H9 (cell line): Measurements from ENCODE around the gene AMOT. TPM values are rescaled to one million over a fixed set of nuclear protein-coding genes. Genes with fewer than 3 reads are reported as not detected.

Experiments used
- DNase-seq: peaks from one replicate; pipeline ENCODE4 v3.0.0-alpha.2; 2017
- H2AFZ ChIP-seq: one replicate; pipeline ENCODE4 v1.6.1; 2013; ENCODE audit warnings: mild to moderate bottlenecking, low read length, control low read depth, moderate library complexity
- H2AK5ac ChIP-seq: 2 replicates; pipeline ENCODE4 v1.6.1; 2013; ENCODE audit warnings: low read length, control low read depth, mixed read lengths; ENCODE audit not compliant: insufficient read length
- H2BK120ac ChIP-seq: one replicate; pipeline ENCODE4 v1.6.1; 2013; ENCODE audit warnings: low read depth, mild to moderate bottlenecking, low read length, control low read depth, inconsistent platforms; ENCODE audit not compliant: poor library complexity, severe bottlenecking
- H2BK12ac ChIP-seq: 2 replicates; pipeline ENCODE4 v1.6.1; 2013; ENCODE audit warnings: low read length, control low read depth, mixed read lengths, low read depth; ENCODE audit not compliant: insufficient read length
- H2BK15ac ChIP-seq: 2 replicates; pipeline ENCODE4 v1.6.1; 2013; ENCODE audit warnings: low read depth, low read length, control low read depth
- H2BK20ac ChIP-seq: one replicate; pipeline ENCODE4 v1.6.1; 2013; ENCODE audit warnings: low read depth, mild to moderate bottlenecking, low read length, control low read depth, inconsistent platforms; ENCODE audit not compliant: poor library complexity, severe bottlenecking
- H2BK5ac ChIP-seq: 2 replicates; pipeline ENCODE4 v1.6.1; 2013; ENCODE audit warnings: low read length, control low read depth, mixed read lengths; ENCODE audit not compliant: insufficient read length
- H3K14ac ChIP-seq: 2 replicates; pipeline ENCODE4 v1.6.1; 2013; ENCODE audit warnings: low read length, control low read depth; ENCODE audit not compliant: insufficient read depth
- H3K18ac ChIP-seq: 2 replicates; pipeline ENCODE4 v1.6.1; 2013; ENCODE audit warnings: low read depth, mild to moderate bottlenecking, mixed read lengths, low read length, control low read depth; ENCODE audit not compliant: insufficient read length
- H3K23ac ChIP-seq: 2 replicates; pipeline ENCODE4 v1.6.1; 2013; ENCODE audit warnings: low read length, control low read depth, mixed read lengths, low read depth; ENCODE audit not compliant: insufficient read length
- H3K23me2 ChIP-seq: 2 replicates; pipeline ENCODE4 v1.6.1; 2013; ENCODE audit warnings: low read depth, mild to moderate bottlenecking, mixed read lengths, low read length, control low read depth; ENCODE audit not compliant: insufficient read length, poor library complexity, severe bottlenecking
- H3K27ac ChIP-seq: 2 replicates; pipeline ENCODE4 v1.5.1; 2013; ENCODE audit warnings: low read length, control low read depth, mixed read lengths, low read depth; ENCODE audit not compliant: insufficient read length
- H3K27me3 ChIP-seq: 2 replicates; pipeline ENCODE4 v1.6.1; 2013; ENCODE audit warnings: low read length, control low read depth, inconsistent platforms; ENCODE audit not compliant: insufficient read depth
- H3K4ac ChIP-seq: 2 replicates; pipeline ENCODE4 v1.6.1; 2013; ENCODE audit warnings: low read depth, mild to moderate bottlenecking, control low read depth, inconsistent platforms, low read length, moderate library complexity
- H3K4me1 ChIP-seq: 2 replicates; pipeline ENCODE4 v1.6.1; 2013; ENCODE audit warnings: low read length, control low read depth, inconsistent platforms; ENCODE audit not compliant: insufficient read depth
- H3K4me2 ChIP-seq: 2 replicates; pipeline ENCODE4 v1.6.1; 2013; ENCODE audit warnings: low read length, control low read depth, mixed read lengths; ENCODE audit not compliant: insufficient read length, insufficient read depth
- H3K56ac ChIP-seq: 2 replicates; pipeline ENCODE4 v1.6.1; 2013; ENCODE audit warnings: low read depth, mild to moderate bottlenecking, mixed read lengths, low read length, control low read depth; ENCODE audit not compliant: insufficient read length
- H3K79me1 ChIP-seq: 2 replicates; pipeline ENCODE4 v1.6.1; 2013; ENCODE audit warnings: low read depth, mild to moderate bottlenecking, moderate library complexity, low read length, control low read depth, inconsistent platforms; ENCODE audit not compliant: insufficient read depth, poor library complexity, severe bottlenecking
- H3K79me2 ChIP-seq: 2 replicates; pipeline ENCODE4 v1.6.1; 2013; ENCODE audit warnings: low read length, control low read depth, inconsistent platforms; ENCODE audit not compliant: insufficient read depth
- H3K9ac ChIP-seq: 2 replicates; pipeline ENCODE4 v1.6.1; 2013; ENCODE audit warnings: low read length, control low read depth, mixed read lengths; ENCODE audit not compliant: insufficient read length; ENCODE audit errors: extremely low read depth
- H3K9me3 ChIP-seq: one replicate; pipeline ENCODE4 v1.6.1; 2013; ENCODE audit warnings: low read depth, low read length, inconsistent platforms; ENCODE audit not compliant: control insufficient read depth
- H3T11ph ChIP-seq: one replicate; pipeline ENCODE4 v1.6.1; 2013; ENCODE audit warnings: mild to moderate bottlenecking, low read length, control low read depth, inconsistent platforms
- H4K20me1 ChIP-seq: one replicate; pipeline ENCODE4 v1.6.1; 2013; ENCODE audit not compliant: control insufficient read depth, insufficient read length, insufficient read depth
- H4K5ac ChIP-seq: 2 replicates; pipeline ENCODE4 v1.6.1; 2013; ENCODE audit warnings: low read depth, mild to moderate bottlenecking, mixed read lengths, low read length, control low read depth; ENCODE audit not compliant: insufficient read length
- H4K8ac ChIP-seq: replicated peaks from 2 replicates; pipeline ENCODE4 v1.6.1; 2013; ENCODE audit warnings: low read length, control low read depth, mixed read lengths, low read depth; ENCODE audit not compliant: insufficient read length
- H4K91ac ChIP-seq: 2 replicates; pipeline ENCODE4 v1.6.1; 2013; ENCODE audit warnings: low read depth, mild to moderate bottlenecking, moderate library complexity, mixed read lengths, low read length, control low read depth; ENCODE audit not compliant: insufficient read length
- H3K27ac Mint-ChIP-seq, 3 experiments: 2 replicates in 2 of 3; 3 replicates in 1 of 3; pipeline ENCODE4 v1.8.0; 2020 to 2021; ENCODE audit warnings: mixed read lengths in 3 of 3, mild to moderate bottlenecking in 1 of 3, moderate library complexity in 1 of 3
- H3K27me3 Mint-ChIP-seq: 2 replicates; pipeline ENCODE4 v1.8.0; 2021; ENCODE audit warnings: low read depth, mild to moderate bottlenecking, moderate library complexity, mixed read lengths
- H3K36me3 Mint-ChIP-seq, 3 experiments: 2 replicates in 2 of 3; 3 replicates in 1 of 3; pipeline ENCODE4 v1.8.0; 2020 to 2021; ENCODE audit warnings: low read depth in 3 of 3, mixed read lengths in 3 of 3; ENCODE audit not compliant: insufficient read depth in 1 of 3
- H3K4me1 Mint-ChIP-seq, 2 experiments: 2 replicates each; pipeline ENCODE4 v1.8.0; 2020; ENCODE audit warnings: mixed read lengths in 2 of 2
- H3K4me3 Mint-ChIP-seq, 2 experiments: 2 replicates in 1 of 2; 3 replicates in 1 of 2; pipeline ENCODE4 v1.8.0; 2020 to 2021; ENCODE audit warnings: mild to moderate bottlenecking in 2 of 2, mixed read lengths in 2 of 2, moderate library complexity in 1 of 2
- H3K9me3 Mint-ChIP-seq, 2 experiments: 2 replicates in 1 of 2; 3 replicates in 1 of 2; pipeline ENCODE4 v1.8.0; 2020; ENCODE audit warnings: mild to moderate bottlenecking in 2 of 2, mixed read lengths in 2 of 2, moderate library complexity in 1 of 2
- WGBS: extraction: QIAGEN DNeasy Blood & Tissue Kit; methylation state at CpG from one replicate; pipeline ENCODE4 v1.1.7; 2013; ENCODE audit warnings: missing lambda C conversion rate, low lambda C conversion rate, mixed read lengths; ENCODE audit not compliant: insufficient read length; ENCODE audit errors: extremely low coverage; 5-methylcytosine and 5-hydroxymethylcytosine counted together
- total RNA-seq: library from RNA; stranded (reverse); gene quantifications from 2 replicates; pipeline ENCODE4 v1.2.1, GENCODE V29; 2021
- TF ChIP-seq, protein P1 (sequence below): fragments of 200-600 bp; sonication (generic); conservative IDR thresholded peaks from 3 replicates; pipeline ENCODE4 v1.8.0; 2021; ENCODE audit warnings: antibody characterized with exemption, mild to moderate bottlenecking

The AMOT gene
- total RNA-seq, 1 experiment from 2014 or later = 17.6 TPM

DNA sequence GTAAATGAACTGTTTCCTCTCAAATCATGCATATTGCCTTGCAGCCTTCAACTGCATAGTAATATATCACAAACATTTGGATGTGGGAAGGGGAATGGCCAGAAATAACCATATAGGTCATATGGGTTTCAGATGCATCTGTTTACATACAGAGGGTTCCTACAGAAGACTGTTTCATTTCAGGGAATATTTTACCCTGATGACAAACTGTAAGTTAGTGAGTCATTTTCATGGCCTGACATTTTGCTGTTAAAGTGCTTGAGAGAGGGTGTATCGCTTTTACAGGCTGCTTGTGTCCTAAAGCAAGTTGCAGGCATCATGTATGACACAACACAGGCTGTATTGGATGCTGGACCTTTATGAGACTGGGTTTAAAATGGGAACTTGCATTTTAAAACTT is 25.5 kb upstream of the AMOT start:
- no CpG with 5 or more reads among the region's 1 CpG for WGBS
- H3K18ac ChIP-seq = no peak overlapping the region
- H3K27me3 Mint-ChIP-seq = no peaks in the 10 kb centered on the region
- no peak overlapping the region for H3K56ac ChIP-seq
- H3K23ac ChIP-seq = no peak overlapping the region
- H3K9me3 Mint-ChIP-seq = no peaks in the 10 kb centered on the region
- TF ChIP-seq, protein P1, sequence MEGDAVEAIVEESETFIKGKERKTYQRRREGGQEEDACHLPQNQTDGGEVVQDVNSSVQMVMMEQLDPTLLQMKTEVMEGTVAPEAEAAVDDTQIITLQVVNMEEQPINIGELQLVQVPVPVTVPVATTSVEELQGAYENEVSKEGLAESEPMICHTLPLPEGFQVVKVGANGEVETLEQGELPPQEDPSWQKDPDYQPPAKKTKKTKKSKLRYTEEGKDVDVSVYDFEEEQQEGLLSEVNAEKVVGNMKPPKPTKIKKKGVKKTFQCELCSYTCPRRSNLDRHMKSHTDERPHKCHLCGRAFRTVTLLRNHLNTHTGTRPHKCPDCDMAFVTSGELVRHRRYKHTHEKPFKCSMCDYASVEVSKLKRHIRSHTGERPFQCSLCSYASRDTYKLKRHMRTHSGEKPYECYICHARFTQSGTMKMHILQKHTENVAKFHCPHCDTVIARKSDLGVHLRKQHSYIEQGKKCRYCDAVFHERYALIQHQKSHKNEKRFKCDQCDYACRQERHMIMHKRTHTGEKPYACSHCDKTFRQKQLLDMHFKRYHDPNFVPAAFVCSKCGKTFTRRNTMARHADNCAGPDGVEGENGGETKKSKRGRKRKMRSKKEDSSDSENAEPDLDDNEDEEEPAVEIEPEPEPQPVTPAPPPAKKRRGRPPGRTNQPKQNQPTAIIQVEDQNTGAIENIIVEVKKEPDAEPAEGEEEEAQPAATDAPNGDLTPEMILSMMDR = no peak
- no peak overlapping the region for H2AK5ac ChIP-seq
- H3K4me1 Mint-ChIP-seq = peaks cover 4 to 6% of the 10 kb centered on the region in 2 experiments
- no peak overlapping the region for H2BK20ac ChIP-seq
- no peak overlapping the region for H2BK15ac ChIP-seq
- no peaks in the 10 kb centered on the region for H4K20me1 ChIP-seq
- no peak overlapping the region for H2BK120ac ChIP-seq
- H3K36me3 Mint-ChIP-seq = no peaks in the 10 kb centered on the region
- H2BK12ac ChIP-seq = no peak overlapping the region
- H2AFZ ChIP-seq = no peak overlapping the region
- no peaks in the 10 kb centered on the region for H3K9me3 ChIP-seq
- H3K4me3 Mint-ChIP-seq = no peak overlapping the region
- H3K27ac ChIP-seq = no peak overlapping the region
- no peak overlapping the region for H2BK5ac ChIP-seq
- no peaks in the 10 kb centered on the region for H3K79me1 ChIP-seq
- H3K9ac ChIP-seq = no peak overlapping the region
- H3K27me3 ChIP-seq = no peaks in the 10 kb centered on the region
- DNase-seq = no peak
- no peak overlapping the region for H3K4ac ChIP-seq
- no peaks in the 10 kb centered on the region for H3K23me2 ChIP-seq
- no peaks in the 10 kb centered on the region for H3K79me2 ChIP-seq
- no peak overlapping the region for H3K14ac ChIP-seq
- no peak overlapping the region for H3K4me2 ChIP-seq
- no peak overlapping the region for H4K91ac ChIP-seq
- H3T11ph ChIP-seq = no peak overlapping the region
- H3K4me1 ChIP-seq = no peaks in the 10 kb centered on the region
- H3K27ac Mint-ChIP-seq = no peak overlapping the region
- H4K8ac ChIP-seq = no peak overlapping the region
- H4K5ac ChIP-seq = no peak overlapping the region
